NOMO-1 (cell line): Measurements from ENCODE around the gene RDH11.
A peak's percentile ranks its signal among the peaks of the same experiment; 100 is the strongest.
"Not testable (repeated sequence)": the region's sequence is repeated elsewhere in the genome, so short reads cannot be mapped to it uniquely, and the experiment has no call there.

ENCODE experiments used
- DNase-seq, 2 experiments: peaks; one replicate each; lab custom pipeline; 2025; ENCODE audit not compliant: unreplicated experiment in 2 of 2; lab: John Stamatoyannopoulos, UW

Gene RDH11, protein sequence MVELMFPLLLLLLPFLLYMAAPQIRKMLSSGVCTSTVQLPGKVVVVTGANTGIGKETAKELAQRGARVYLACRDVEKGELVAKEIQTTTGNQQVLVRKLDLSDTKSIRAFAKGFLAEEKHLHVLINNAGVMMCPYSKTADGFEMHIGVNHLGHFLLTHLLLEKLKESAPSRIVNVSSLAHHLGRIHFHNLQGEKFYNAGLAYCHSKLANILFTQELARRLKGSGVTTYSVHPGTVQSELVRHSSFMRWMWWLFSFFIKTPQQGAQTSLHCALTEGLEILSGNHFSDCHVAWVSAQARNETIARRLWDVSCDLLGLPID

DNA sequence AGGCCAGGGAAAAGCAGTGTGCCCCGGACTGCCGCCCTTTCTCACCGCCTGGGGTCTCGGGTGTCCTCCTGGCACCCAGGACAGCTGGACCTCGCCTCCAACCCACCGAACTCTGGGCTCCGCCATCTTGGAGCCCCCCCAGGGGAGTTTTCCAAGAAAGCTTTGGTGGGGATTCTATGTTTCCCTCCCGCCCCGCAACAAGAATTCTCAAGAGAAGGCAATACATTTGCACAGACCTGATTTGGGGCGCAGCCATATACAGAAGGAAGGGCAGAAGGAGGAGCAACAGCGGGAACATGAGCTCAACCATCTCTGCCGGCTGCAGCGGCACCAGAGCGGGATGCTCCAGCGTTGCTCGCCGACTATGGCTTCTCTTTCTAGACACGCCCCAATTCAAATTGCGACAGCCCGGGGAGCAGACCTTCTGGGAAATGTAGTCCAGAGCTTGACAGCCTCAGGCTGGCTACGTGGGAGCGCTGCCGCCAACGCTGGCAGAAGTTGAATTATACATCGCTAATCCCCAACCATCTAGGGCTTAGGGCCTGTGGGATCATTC, at the start of gene RDH11:
Gene RDH11 (minus strand): TSS at position 371 of the 556 bp plus-strand sequence. CDS start 61 bp downstream, at position 310.
- DNase-seq: peak; percentile 85 to 93

DNA sequence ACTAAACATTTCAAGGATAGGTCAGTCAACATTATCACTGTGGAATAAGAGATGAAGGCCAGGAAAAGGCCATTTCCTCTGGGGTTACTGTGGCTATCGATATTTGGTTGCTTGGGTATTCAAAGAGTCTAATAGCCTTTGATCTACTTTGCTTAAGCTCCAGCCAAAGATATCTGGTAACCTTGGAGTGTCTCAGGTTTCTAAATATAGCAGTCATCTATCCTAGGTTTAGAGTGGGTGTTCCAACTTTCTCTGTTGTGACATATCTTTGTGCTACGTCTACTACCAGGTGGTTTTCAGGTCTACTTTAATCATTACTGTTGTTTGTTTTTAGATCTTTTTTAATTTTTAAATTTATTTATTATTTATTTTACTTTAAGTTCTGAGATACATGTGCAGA, 48.5 kb upstream of the RDH11 start:
- DNase-seq: no peak

DNA sequence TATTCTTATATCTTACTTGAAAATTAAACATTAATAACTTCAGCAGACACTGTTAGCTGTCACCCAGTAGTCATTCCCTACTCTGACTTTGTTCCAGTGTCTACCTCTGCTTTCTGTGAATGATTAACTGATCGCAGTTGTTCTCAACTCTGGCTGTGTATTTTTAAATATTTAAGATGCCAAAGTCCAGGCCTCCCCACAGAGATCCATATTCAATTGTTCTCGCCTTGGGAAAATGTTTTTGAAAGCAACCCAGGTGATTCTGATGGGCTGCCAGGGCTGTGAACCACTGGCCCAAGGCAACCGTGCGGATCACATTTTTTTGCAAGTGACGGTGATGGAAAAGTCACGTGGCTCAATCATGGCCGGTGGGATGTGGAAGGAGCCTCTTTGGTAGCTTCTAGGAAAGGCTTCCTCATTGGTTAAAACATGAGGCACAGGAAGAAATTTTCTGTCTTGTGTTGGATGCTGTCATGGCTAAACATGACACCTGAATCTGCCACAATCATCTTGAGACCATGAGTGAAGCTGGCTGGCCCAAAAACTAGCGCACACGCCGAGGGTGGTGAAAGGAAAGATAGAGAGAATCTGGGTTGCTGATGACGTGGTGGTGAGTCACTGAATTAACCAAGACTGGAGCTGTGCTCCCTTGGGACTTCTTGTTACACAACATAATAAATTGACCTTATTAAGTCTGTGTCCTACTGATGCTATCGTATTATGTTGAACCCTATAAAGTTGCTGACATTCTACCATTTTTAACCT, 43.4 kb upstream of the RDH11 start:
- DNase-seq: peak in 1 of 2 experiments; percentile 22

DNA sequence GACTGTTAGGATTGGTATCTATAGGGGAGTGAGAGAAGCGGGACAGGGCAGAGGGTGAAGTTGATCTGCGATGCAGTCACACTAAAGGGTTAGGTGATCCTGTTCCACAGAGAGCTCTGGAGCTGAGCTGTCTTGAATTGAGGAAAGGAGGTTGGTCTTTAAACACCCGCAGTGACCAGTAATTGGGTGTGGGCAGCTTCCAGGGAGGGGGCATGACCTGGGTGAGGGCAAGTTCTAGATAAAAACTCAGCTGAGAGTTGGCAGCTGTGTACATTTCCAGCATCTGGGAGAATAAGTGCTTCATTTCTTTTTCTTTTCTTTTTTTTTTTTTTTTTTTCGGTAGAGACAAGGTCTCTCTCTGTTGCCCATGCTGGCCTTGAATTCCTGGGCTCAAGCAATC, 41.2 kb upstream of the RDH11 start:
- no peak for DNase-seq

DNA sequence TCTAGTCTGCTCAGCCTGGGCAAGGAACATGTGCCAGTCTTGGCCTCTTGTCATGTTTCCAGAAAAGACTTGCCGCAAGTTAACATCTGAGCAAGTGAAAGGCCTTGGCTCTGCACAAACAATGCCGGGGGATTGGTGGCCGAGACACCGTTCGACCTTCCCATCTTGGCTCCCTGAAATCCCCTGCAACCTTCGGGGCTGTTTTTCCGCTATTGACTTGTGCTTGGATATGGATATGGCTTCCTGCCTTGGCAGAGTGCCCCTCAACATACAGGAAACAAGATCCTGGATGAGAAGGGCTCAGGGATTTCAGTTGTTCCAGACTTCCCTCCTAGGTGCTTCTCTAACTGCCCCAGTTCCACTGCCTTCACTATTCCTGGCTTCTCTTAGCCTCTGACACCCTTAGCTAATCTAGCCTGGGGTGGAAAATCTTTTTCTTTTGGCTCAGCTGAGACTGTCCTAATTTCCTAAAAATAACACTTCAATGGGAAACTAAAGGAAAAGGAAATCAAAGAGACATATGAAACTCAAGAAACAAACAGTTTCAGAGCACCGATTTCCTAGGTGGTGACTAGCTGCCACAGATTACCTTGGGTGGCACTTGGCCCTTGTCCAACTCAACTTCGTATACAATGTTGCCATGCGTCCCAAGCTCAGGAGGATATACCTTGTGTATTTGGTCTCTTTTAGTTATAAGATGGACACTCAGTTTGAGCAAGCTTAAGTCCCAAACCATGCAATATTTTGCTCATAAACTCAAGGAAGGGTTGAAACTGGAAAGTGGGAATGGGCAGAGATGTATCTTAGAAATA, 40.0 kb upstream of the RDH11 start:
- DNase-seq: no peak

DNA sequence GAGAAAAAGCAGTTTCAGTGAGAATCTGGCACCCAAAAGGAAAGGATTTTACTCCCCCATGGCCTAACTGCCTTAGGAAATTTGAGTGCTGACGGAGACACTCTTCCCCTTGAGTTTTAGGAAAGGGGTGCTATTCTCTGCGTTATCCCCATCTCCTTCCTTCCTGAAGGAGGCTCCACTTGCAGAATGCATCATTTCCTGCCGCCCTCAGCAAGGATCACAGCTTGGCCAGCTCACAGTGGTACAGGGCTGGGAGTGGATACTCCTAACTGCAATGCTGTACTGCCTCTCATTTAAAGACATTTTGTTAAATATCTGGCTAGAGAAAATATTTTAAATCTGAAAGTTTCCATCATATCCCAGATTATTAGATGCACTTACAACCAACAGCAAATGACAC, 39.1 kb upstream of the RDH11 start:
- no peak for DNase-seq

DNA sequence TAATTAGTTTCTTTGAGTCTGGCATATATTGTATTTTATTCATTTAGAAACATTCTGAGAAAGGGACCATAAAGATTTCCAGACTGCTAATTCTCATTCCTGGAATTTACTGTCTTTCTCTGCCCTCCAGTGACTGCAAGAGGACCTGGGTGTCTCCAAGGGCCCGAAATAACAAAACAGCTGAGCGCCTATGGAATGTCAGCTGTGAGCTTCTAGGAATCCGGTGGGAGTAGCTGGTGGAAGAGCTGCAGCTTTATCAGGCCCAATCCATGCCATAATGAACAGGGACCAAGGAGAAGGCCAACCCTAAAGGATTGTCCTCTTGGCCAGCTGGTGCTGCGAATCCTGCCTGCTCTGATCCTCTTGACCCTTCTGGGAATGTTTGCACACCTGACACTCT, 38.1 kb upstream of the RDH11 start:
- DNase-seq: no peak

DNA sequence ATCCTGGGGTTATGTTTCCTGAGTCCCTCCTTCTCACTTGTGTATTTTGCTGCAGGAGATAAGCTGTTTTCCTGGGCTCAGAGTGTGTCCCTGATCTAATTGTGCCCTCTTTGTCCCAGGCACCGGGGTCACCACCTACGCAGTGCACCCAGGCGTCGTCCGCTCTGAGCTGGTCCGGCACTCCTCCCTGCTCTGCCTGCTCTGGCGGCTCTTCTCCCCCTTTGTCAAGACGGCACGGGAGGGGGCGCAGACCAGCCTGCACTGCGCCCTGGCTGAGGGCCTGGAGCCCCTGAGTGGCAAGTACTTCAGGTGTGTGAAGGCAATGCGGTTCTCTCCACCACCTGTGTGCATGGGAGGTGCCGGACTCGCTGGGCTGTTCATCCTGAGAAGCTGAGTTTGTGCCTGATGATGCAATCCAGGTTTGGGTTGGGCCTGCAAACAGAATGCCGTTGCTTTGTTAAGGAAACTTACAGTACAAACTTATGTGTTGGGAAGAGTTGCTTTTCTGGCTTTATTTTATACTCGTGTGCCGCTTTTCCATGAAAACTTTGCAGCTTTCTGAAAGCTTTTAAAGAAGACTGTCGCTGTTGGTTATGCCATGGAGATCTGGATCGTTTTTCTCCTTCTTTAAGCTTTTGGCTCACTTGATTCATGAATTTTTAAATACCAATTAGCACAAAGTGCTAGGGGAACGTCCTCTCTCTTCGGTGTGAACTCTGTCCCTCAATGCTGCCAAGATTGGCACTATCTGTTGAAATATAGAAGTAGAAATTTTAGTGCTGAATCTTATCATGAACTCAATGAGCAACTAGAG, 33.7 kb upstream of the RDH11 start:
- no peak for DNase-seq

DNA sequence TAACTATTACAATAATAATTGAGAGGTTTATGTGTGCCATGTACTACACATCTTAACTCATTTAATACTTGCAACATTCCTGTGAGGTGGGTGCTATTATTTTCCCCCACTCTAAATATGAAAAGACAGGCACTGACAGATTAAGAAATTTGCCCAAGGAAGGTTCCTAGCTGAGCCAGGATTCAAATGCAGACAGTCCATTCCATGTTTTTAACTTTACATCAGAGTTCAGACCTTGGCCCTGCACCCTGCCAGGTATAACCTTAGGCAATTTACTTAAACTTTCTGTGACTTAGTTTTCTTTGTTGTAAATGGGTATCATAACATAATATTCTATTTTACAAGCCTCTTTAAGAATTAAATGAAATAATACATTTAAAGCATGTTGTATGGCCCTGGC, 32.7 kb upstream of the RDH11 start:
- no peak for DNase-seq

DNA sequence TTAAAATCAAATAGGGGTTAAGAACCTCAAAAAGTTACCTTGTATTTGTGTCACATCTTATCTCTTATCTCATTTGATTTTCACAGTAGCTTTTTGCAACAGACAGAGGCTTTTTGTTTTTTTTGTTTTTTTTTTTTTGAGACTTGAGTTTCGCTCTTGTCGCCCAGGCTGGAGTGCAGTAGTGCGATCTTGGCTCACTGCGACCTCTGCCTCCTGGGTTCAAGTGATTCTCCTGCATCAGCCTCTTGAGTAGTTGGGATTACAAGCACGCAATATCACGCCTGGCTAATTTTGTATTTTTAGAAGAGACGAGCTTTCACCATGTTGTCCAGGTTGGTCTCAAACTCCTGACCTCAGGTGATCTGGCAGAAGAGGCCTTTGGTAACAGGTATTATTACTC, 31.8 kb upstream of the RDH11 start:
- DNase-seq: no peak

DNA sequence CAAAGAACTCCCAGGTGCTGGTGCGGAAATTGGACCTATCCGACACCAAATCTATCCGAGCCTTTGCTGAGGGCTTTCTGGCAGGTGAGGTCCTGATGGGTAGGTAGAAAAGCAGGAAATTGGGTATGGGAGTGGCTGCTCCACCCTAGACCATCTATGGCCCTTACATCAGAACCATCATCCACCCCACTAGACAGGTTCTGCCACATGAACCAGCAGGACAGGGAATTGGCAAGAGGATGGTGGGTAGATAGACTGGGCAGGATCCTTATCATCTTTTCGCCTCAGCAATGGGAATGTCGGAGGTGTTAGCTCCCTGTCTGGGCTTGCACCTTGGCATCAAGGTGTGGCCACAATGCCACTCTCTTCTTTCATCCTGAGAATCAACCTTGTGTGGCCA, 29.6 kb upstream of the RDH11 start:
- DNase-seq: no peak

DNA sequence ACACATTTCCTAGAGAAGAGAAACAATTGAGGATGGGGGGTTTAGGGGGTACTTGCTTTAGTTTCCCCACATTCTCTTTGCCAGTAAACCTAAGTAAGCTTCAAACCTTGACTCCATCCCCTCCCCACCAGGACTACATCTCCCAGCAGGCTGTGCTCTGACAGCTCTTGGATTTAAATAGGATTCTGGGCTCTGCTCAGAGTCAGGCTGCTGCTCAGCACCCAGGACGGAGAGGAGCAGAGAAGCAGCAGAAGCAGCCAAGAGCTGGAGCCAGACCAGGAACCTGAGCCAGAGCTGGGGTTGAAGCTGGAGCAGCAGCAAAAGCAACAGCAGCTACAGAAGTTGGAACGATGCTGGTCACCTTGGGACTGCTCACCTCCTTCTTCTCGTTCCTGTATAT, 26.7 kb upstream of the RDH11 start:
- no peak for DNase-seq

DNA sequence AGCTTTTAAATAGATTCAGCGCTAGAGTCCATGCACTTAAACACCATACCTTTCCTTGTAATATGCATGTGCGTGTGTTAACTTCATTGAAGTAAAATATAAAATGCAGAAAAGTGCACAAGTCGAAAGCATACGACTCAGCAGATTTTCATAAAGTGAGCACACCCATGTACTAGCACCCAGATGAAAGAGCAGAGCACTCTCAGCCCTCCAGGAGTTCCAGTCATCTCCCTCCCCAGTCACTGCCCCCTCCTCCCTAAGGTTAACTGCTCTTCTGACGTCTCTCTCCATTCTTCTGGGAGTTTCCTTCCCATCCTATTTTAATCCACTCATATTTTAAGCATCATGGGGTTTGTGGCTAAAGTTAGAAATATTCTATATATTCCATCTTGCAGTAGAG, 26.3 kb upstream of the RDH11 start:
- DNase-seq: no peak

DNA sequence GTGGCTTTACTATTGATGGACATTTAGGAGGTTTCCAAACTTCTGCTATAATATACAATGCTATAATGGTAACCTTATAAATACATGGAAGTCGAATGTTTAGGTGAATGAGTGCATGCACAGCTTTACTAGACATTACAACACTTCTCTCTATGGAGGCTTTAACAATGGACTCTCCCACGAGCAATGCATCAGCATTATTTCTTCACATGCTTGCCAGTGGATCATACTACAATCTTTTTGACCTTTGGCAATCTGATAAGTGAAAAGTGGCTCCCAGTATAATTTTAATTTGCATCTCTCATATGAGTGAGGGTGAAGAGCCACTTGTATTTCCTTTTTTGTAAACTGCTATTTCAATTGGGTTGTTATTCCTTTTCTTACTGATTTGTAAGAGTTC, 24.3 kb upstream of the RDH11 start:
- no peak for DNase-seq

DNA sequence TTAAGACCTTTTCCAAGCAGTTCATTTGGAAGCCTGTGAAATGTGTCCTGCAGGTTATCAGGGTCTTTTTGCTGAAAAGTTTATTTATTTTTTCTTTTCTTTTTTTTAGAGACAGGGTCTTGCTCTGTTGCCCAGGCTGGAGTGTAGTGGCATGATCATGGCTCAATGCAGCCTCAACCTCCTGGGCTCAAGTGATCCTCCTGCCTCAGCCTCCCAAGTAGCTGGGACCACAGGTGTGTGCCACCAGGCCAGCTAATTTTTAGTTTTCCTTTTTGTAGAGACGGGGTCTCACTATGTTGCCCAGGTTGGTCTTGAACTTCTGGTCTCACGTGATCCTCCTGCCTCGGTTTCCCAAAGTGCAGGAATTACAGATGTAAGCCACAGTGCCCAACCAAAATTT, 23.8 kb upstream of the RDH11 start:
- not testable (repeated sequence) for DNase-seq

DNA sequence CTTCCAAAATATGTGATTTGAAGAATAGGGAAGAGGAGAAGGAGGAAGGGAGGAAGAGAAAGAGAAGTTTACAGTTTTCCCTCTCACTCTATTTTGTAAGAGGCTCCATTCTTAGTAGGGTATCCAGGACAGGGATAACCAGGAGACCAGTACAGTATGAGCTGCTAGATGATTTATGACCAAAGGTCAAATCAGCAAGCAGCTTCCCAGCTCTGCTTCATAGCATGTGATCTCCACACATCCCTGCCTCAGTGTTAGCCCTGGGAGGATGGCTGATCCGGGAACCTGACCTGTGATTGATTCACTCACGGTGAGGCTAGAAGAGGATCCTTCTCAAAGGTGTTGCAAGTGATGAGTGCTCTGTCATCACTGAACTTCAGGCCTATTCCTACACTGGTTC, 22.7 kb upstream of the RDH11 start:
- DNase-seq: no peak

DNA sequence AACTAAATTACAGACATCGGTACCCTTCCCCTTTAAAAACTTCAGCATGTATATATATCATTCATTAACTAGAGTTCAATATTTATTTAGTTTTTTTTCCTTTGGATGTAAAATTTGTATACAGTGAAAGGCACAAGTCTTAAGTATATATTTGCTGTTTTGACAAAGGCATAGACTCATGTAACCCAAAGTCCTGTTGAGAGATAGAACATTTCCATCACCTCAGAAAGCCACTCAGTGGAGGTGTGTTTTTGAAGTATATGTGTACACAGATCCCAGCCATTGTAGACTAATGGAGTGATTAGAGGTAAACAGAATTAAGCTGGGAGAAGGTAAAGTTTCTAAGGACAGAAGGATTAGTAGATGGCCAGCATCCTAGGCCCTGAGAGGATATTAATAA, 21.5 kb upstream of the RDH11 start:
- no peak for DNase-seq

DNA sequence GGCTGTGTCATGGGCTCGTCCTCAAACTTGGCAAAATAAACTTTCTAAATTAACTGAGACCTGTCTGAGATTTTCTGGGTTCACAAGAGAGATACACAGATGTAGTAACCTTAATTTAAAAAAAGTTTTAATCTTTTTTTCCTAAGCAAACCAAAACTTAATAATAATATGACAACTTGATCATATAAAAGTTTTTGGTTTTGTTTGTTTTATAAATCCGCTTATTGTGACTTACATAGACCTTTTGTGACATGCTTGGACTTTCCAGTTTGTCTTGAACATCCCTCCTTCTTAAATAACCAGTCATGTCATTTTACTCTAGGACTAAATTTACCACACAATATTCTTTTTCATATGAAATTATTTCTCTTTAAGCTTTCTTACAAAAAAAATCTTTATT, 14.6 kb upstream of the RDH11 start:
- no peak for DNase-seq

DNA sequence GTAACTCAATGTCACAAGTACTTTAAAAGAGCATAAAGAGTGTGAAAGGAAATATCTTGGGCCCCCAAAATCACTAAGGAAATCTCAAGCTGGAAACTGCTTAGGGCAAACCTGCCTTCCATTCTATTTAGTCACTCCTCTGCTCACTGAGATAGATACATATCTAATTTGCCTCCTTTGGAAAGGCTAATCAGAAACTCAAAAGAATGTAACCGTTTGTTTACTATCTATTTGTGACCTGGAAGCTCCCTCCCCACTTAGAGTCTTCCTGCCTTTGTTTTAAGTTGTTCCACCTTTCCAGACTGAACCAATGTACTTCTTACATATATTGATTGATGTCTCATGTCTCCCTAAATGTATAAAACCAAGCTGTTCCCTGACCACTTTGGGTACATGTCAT, 14.2 kb upstream of the RDH11 start:
- not testable (repeated sequence) for DNase-seq

DNA sequence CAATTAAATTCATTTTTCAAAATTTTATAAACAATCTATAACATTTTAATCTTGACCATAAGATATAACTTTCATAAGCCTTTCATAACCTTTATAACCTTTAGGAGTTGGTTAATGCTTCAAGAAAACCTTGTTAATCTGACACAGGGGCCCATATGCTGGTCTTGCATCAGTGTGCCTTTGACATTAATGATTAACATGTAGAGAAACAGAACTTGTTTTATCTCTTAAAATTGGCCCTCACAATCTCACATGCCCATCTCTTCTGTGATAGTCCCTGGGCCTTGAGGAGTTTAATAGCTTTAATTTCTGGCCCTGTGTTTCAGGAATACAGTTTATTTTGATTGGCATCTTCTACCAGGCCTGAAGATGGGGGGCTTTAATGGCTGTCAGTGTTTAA, 13.8 kb upstream of the RDH11 start:
- DNase-seq: not testable (repeated sequence)
